Fibroblast of skin of left biceps (primary cell): ENCODE data around the gene SIRPA.

Experiments
- DNase-seq, 2 experiments: peaks; one replicate each; pipeline ENCODE4 v3.0.0-alpha.2; 2013; ENCODE audit warnings: low read depth in 2 of 2

The SIRPA gene

DNA sequence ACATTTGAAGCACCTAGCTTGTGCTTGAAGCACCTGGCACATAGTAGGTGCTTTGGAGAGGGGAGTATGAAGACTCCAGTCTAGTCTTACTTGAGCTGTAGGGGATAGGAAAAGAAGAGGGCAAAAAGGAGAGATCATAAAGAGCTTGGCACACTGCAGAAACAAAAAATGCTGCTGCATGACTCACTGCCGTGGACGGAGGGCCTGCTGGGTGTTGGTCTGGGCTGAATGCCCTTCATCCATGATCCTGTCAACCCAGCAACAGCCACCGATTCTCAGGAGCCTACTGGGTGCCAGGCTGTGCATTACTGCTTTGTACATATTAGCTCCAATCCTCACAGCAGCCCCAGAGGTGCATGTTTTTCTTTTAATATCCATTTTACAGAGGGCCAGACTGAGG is 92.6 kb downstream of the SIRPA start:
- DNase-seq = no peak
